Panc1 (cell line): Measurements from ENCODE around the gene FARS2. TPM values are rescaled to one million over a fixed set of nuclear protein-coding genes. Genes with fewer than 3 reads are reported as not detected.

ENCODE experiments used
- ATAC-seq: fragments of 200-7000 bp; cut with Tn5 transposase; 2 replicates; pipeline ENCODE4 v1.9.1; 2020; ENCODE audit warnings: mild to moderate bottlenecking, moderate library complexity
- BruUV-seq: library from RNA; stranded (reverse); fragments of 400-500 nt; replicated peaks from 2 replicates; lab custom pipeline; 2021; lab: Mats Ljungman, UMichigan
- CTCF ChIA-PET: fragments of 300-600 bp; sonication (Branson Sonifier 250); formaldehyde crosslinking; loops from one replicate; lab custom pipeline; 2022; ENCODE audit warnings: antibody characterized with exemption; lab: Charles Lee
- POLR2A ChIA-PET: fragments of 300-600 bp; sonication (Branson Sonifier 250); formaldehyde crosslinking; loops from one replicate; lab custom pipeline; 2022; ENCODE audit warnings: antibody characterized with exemption; lab: Charles Lee
- DNase-seq: peaks from one replicate; pipeline ENCODE4 v3.0.0-alpha.2; 2010; ENCODE audit warnings: low read depth, low spot score
- H3K27ac ChIP-seq: 2 replicates; pipeline ENCODE4 v1.5.1; 2011; ENCODE audit warnings: mild to moderate bottlenecking, low read length, inconsistent platforms
- H3K27me3 ChIP-seq: fragments of 200-500 bp; sonication (Bioruptor generic); 2 replicates; pipeline ENCODE4 v1.6.0; 2014; ENCODE audit warnings: low read length, inconsistent platforms; ENCODE audit not compliant: control insufficient read depth, insufficient read depth
- H3K36me3 ChIP-seq: fragments of 200-500 bp; sonication (Bioruptor generic); 2 replicates; pipeline ENCODE4 v1.5.1; 2014; ENCODE audit warnings: inconsistent platforms, mild to moderate bottlenecking, low read length, moderate library complexity; ENCODE audit not compliant: control insufficient read depth, insufficient read depth
- H3K4me1 ChIP-seq: 2 replicates; pipeline ENCODE4 v1.5.1; 2011; ENCODE audit warnings: inconsistent platforms, mild to moderate bottlenecking, low read length, moderate library complexity; ENCODE audit not compliant: control insufficient read depth, insufficient read depth
- H3K4me3 ChIP-seq, 2 experiments: 2 replicates each; pipeline ENCODE4 v1.5.1; 2011 to 2012; ENCODE audit warnings: low read depth in 2 of 2, low read length in 2 of 2, mild to moderate bottlenecking in 2 of 2, inconsistent platforms in 1 of 2, moderate library complexity in 1 of 2
- H3K9me3 ChIP-seq: fragments of 200-500 bp; sonication (Bioruptor generic); 2 replicates; pipeline ENCODE4 v1.5.1; 2014; ENCODE audit warnings: low read depth, mild to moderate bottlenecking, inconsistent platforms, low read length, moderate library complexity; ENCODE audit not compliant: control insufficient read depth, insufficient read depth
- CTCF ChIP-seq: fragments of 450-650 bp; IDR thresholded peaks from 2 replicates; pipeline ENCODE4 v1.5.1; 2017; ENCODE audit warnings: mild to moderate bottlenecking
- POLR2AphosphoS5 ChIP-seq: IDR thresholded peaks from 2 replicates; pipeline ENCODE4 v1.6.1; 2012; ENCODE audit warnings: mild to moderate bottlenecking, low read depth, low read length, moderate library complexity
- REST ChIP-seq, 2 experiments: IDR thresholded peaks; 2 replicates each; pipeline ENCODE4 v1.6.1; 2011 to 2012; ENCODE audit warnings: low read depth in 2 of 2, control low read depth in 1 of 2, low read length in 1 of 2, mild to moderate bottlenecking in 1 of 2, moderate library complexity in 1 of 2; ENCODE audit not compliant: insufficient read depth in 1 of 2
- SIN3A ChIP-seq: IDR thresholded peaks from 2 replicates; pipeline ENCODE4 v1.6.1; 2012; ENCODE audit warnings: low read depth, mild to moderate bottlenecking, low read length, moderate library complexity, borderline replicate concordance; ENCODE audit not compliant: insufficient read depth
- TCF7L2 ChIP-seq: IDR thresholded peaks from 2 replicates; pipeline ENCODE4 v1.6.1; 2011; ENCODE audit warnings: mild to moderate bottlenecking, low read depth, low read length, inconsistent platforms
- in situ Hi-C: cut with HindIII; loops from 2 replicates; pipeline ENCODE4 v1.10.0; 2016; ENCODE audit warnings: low sequenced_read_pairs, low pct_unique_long_range_greater_than_20kb
- intact Hi-C: fragments of 100-400 bp; cut with micrococcal nuclease; formaldehyde crosslinking; loops from one replicate; pipeline ENCODE4 v1.10.0; 2022; ENCODE audit not compliant: unreplicated experiment
- total RNA-seq: library from RNA; stranded (reverse); gene quantifications from one replicate; pipeline ENCODE4 v1.2.1, GENCODE V29; 2021; ENCODE audit not compliant: unreplicated experiment

The FARS2 gene
- total RNA-seq, 1 experiment from 2014 or later = 12.8 TPM

- intact Hi-C loops = no loop called here
- no peak for ATAC-seq
- Histone ChIP-seq H3K36me3 (no peaks in the 10 kb centered on the region), H3K9me3 (no peaks in the 10 kb centered on the region), H3K4me3 (no peak overlapping the region), H3K27me3 (no peaks in the 10 kb centered on the region), H3K27ac (no peak overlapping the region), H3K4me1 (0 out of 2 replicates have a peak, but pooled peaks cover 2% of the 10 kb centered on the region)
- POLR2A ChIA-PET = no interaction called here
- in situ Hi-C loops = no loop called here
- TF ChIP-seq REST (IDR thresholded peaks at IDR 0.05; ENCODE audit: insufficient read depth in 1 of 2, low read depth in 2 of 2, low read length in 1 of 2) = no peak
- TF ChIP-seq SIN3A = no peak
- TF ChIP-seq TCF7L2 = no peak
- no peak for TF ChIP-seq POLR2AphosphoS5
- no peak for TF ChIP-seq CTCF
- DNase-seq = no peak
- CTCF ChIA-PET = no interaction called here
- no TSS peak for BruUV-seq
Measured at GRCh38 chr6:5438922-5439584, 177.7 kb downstream of the FARS2 start.

GRCh38 chr6:5439749-5440148 lies 178.4 kb downstream of the FARS2 start:
- intact Hi-C loops (no loop called here), in situ Hi-C loops (no loop called here)
- H3K36me3 ChIP-seq = no peaks in the 10 kb centered on the region
- no peak for TF ChIP-seq SIN3A
- TF ChIP-seq POLR2AphosphoS5 = no peak
- ChIA-PET CTCF (no interaction called here), POLR2A (no interaction called here)
- no peaks in the 10 kb centered on the region for H3K27me3 ChIP-seq
- no peak overlapping the region for H3K27ac ChIP-seq
- H3K9me3 ChIP-seq = no peaks in the 10 kb centered on the region
- no TSS peak for BruUV-seq
- no peak for ATAC-seq
- no peak overlapping the region for H3K4me3 ChIP-seq
- DNase-seq = no peak
- 0 out of 2 replicates have a peak, but pooled peaks cover 2% of the 10 kb centered on the region for H3K4me1 ChIP-seq

- Histone ChIP-seq H3K36me3 (no peaks in the 10 kb centered on the region), H3K27ac (no peak overlapping the region), H3K9me3 (no peaks in the 10 kb centered on the region), H3K27me3 (no peaks in the 10 kb centered on the region), H3K4me1 (0 out of 2 replicates have a peak, but pooled peaks cover 2% of the 10 kb centered on the region), H3K4me3 (no peak overlapping the region)
- ChIA-PET CTCF (no interaction called here), POLR2A (no interaction called here)
- in situ Hi-C loops = no loop called here
- ATAC-seq = no peak
- no peak for TF ChIP-seq CTCF
- TF ChIP-seq SIN3A = no peak
- no peak for TF ChIP-seq TCF7L2
- no peak for TF ChIP-seq POLR2AphosphoS5
- TF ChIP-seq REST (IDR thresholded peaks at IDR 0.05; ENCODE audit: insufficient read depth in 1 of 2, low read depth in 2 of 2, low read length in 1 of 2) = no peak
- no peak for DNase-seq
- intact Hi-C loops = no loop called here
- no TSS peak for BruUV-seq
Measured at GRCh38 chr6:5442319-5442718, 181.0 kb downstream of the FARS2 start.
